OCI-LY7 (cell line): ENCODE results near the gene FIBP.

ENCODE experiments used
- CTCF ChIP-seq: fragments of 200-600 bp; sonication (generic); conservative IDR thresholded peaks from 2 replicates; pipeline ENCODE4 v1.5.1; 2014; ENCODE audit warnings: mild to moderate bottlenecking, antibody characterized with exemption, low read length, moderate library complexity, mixed read lengths
- EZH2phosphoT487 ChIP-seq: fragments of 200-600 bp; sonication (generic); IDR thresholded peaks from 2 replicates; pipeline ENCODE4 v1.6.1; 2018; ENCODE audit warnings: low read depth, borderline replicate concordance, mild to moderate bottlenecking, mixed run types, antibody characterized with exemption, low read length, moderate library complexity, mixed read lengths

DNA sequence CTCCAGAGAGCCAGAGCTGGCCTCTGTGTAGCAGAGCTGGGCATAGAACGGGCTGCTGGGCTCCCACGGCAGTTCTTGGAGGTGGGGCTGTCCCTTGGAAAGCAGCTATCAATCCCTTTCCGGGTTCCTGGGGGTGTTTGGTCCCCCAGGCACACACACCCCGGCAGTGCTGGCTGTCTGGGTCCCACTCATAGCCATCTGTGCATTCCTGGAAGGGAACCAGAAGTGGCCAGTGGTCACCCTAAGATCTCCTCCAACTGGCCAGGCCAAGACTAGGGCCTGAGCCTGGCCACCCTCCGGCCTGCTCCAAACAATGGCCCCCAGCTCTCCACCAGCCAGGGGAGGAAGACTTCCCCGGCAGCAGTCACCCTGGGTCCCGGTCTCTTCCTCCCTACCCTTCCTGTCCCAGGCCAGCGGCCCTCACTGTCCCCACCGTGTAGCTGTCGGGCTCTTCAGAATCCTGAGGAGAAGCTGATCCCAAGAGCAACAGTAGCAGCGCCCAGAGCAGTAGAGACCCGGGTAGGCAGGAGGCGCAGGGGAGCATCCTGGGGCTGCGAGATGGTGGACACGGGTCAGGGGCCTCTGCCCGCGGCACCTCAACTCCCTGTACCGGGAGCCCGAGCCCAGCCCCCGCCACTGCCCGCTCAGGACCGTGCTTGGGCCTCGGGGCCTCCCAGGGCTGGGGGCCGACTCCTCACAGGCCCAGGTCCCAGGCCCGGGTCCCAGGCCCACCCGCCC lies 16.3 kb downstream of the FIBP start:
- no peak for TF ChIP-seq CTCF
- no peak for TF ChIP-seq EZH2phosphoT487
